Type B pancreatic cell (in vitro differentiated cells): ENCODE data around the gene KASH5. TPM values are rescaled to one million over a fixed set of nuclear protein-coding genes. Genes with fewer than 3 reads are reported as not detected.

ENCODE experiments used
- DNase-seq: peaks from one replicate; pipeline ENCODE4 v3.0.0; 2021; ENCODE audit warnings: mixed read lengths; ENCODE audit not compliant: unreplicated experiment; ENCODE audit errors: extremely low spot score
- H3K27ac Mint-ChIP-seq: 2 replicates; pipeline ENCODE4 v1.8.0; 2021; ENCODE audit warnings: mild to moderate bottlenecking, mixed read lengths
- H3K27me3 Mint-ChIP-seq: 2 replicates; pipeline ENCODE4 v1.8.0; 2021; ENCODE audit warnings: mixed read lengths
- H3K36me3 Mint-ChIP-seq: 2 replicates; pipeline ENCODE4 v1.8.0; 2021; ENCODE audit warnings: mixed read lengths
- H3K4me1 Mint-ChIP-seq: one replicate; pipeline ENCODE4 v1.8.0; 2021; ENCODE audit warnings: mixed read lengths; ENCODE audit not compliant: unreplicated experiment
- H3K4me3 Mint-ChIP-seq: 2 replicates; pipeline ENCODE4 v1.8.0; 2021; ENCODE audit warnings: mild to moderate bottlenecking, mixed read lengths
- H3K9me3 Mint-ChIP-seq: 2 replicates; pipeline ENCODE4 v1.8.0; 2021; ENCODE audit warnings: mixed read lengths
- total RNA-seq: library from RNA; stranded (reverse); gene quantifications from 2 replicates; pipeline ENCODE4 v1.2.1, GENCODE V29; 2021; ENCODE audit warnings: low replicate concordance
- TF ChIP-seq, protein P1 (sequence below): fragments of 200-600 bp; sonication (generic); conservative IDR thresholded peaks from 2 replicates; pipeline ENCODE4 v1.5.0; 2021; ENCODE audit warnings: antibody characterized with exemption, mild to moderate bottlenecking

Gene KASH5
- total RNA-seq, 1 donor from 2014 or later = not detected

DNA sequence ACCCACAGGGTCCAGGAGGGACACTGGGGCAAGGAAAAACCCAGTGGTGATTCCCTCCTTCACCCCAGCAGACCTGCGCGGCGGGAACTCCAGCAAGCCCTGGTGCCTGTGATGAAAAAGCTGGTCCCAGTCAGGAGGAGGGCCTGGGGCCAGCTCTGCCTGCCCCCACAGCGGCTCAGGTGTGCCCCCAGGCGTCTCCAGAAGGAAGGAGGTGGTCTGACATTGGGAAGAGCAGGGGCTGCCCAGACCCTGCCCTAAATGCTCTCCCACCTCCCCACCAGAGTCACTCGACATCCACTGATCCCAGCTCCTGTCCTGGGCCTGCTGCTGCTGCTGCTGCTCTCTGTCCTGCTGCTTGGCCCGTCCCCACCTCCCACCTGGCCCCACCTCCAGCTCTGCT lies 29.0 kb downstream of the KASH5 start:
- Mint-ChIP-seq H3K27me3 (peaks cover 77% of the 10 kb centered on the region), H3K36me3 (no peaks in the 10 kb centered on the region), H3K4me3 (no peak overlapping the region), H3K4me1 (peaks cover 32% of the 10 kb centered on the region), H3K27ac (no peak overlapping the region), H3K9me3 (no peaks in the 10 kb centered on the region)
- no peak for DNase-seq
- TF ChIP-seq, protein P1, sequence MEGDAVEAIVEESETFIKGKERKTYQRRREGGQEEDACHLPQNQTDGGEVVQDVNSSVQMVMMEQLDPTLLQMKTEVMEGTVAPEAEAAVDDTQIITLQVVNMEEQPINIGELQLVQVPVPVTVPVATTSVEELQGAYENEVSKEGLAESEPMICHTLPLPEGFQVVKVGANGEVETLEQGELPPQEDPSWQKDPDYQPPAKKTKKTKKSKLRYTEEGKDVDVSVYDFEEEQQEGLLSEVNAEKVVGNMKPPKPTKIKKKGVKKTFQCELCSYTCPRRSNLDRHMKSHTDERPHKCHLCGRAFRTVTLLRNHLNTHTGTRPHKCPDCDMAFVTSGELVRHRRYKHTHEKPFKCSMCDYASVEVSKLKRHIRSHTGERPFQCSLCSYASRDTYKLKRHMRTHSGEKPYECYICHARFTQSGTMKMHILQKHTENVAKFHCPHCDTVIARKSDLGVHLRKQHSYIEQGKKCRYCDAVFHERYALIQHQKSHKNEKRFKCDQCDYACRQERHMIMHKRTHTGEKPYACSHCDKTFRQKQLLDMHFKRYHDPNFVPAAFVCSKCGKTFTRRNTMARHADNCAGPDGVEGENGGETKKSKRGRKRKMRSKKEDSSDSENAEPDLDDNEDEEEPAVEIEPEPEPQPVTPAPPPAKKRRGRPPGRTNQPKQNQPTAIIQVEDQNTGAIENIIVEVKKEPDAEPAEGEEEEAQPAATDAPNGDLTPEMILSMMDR = no peak

- Mint-ChIP-seq H3K27ac (no peak overlapping the region), H3K4me1 (peaks cover 25% of the 10 kb centered on the region), H3K27me3 (peaks cover 76% of the 10 kb centered on the region), H3K9me3 (no peaks in the 10 kb centered on the region), H3K36me3 (no peaks in the 10 kb centered on the region), H3K4me3 (no peak overlapping the region)
- TF ChIP-seq, protein P1 = no peak
- DNase-seq = no peak
Observed at GRCh38 chr19:49418511-49418910, 30.5 kb downstream of the KASH5 start.

- no peak for DNase-seq
- Mint-ChIP-seq H3K4me3 (no peak overlapping the region), H3K27me3 (peaks cover 81% of the 10 kb centered on the region), H3K9me3 (no peaks in the 10 kb centered on the region), H3K27ac (no peak overlapping the region), H3K4me1 (peaks cover 24% of the 10 kb centered on the region), H3K36me3 (no peaks in the 10 kb centered on the region)
- TF ChIP-seq, protein P1 = no peak
Observed at GRCh38 chr19:49419173-49419572, 31.1 kb downstream of the KASH5 start.

GRCh38 chr19:49420227-49420626 lies 32.2 kb downstream of the KASH5 start:
- H3K4me1 Mint-ChIP-seq = peaks cover 24% of the 10 kb centered on the region
- no peaks in the 10 kb centered on the region for H3K36me3 Mint-ChIP-seq
- no peak overlapping the region for H3K4me3 Mint-ChIP-seq
- TF ChIP-seq, protein P1 = no peak
- no peak for DNase-seq
- peaks cover 92% of the 10 kb centered on the region for H3K27me3 Mint-ChIP-seq
- H3K9me3 Mint-ChIP-seq = no peaks in the 10 kb centered on the region
- H3K27ac Mint-ChIP-seq = peak overlapping the region; percentile 27

- H3K27me3 Mint-ChIP-seq = peaks cover 97% of the 10 kb centered on the region
- peak; percentile 81 for DNase-seq
- no peak overlapping the region for H3K27ac Mint-ChIP-seq
- no peaks in the 10 kb centered on the region for H3K9me3 Mint-ChIP-seq
- peaks cover 25% of the 10 kb centered on the region for H3K4me1 Mint-ChIP-seq
- TF ChIP-seq, protein P1 = no peak
- no peaks in the 10 kb centered on the region for H3K36me3 Mint-ChIP-seq
- peak overlapping the region; percentile 39 for H3K4me3 Mint-ChIP-seq
Observed at GRCh38 chr19:49421039-49421877, 33.2 kb downstream of the KASH5 start.
